K562 (cell line): ENCODE data around the gene GLIPR1L2. TPM values are rescaled to one million over a fixed set of nuclear protein-coding genes. Genes with fewer than 3 reads are reported as not detected.

Experiments used
- ATAC-seq: fragments of 200-7000 bp; cut with Tn5 transposase; 3 replicates; pipeline ENCODE4 v1.9.1; 2020; ENCODE audit warnings: moderate library complexity
- BruUV-seq: library from RNA; stranded (reverse); fragments of 400-500 nt; replicated peaks from 2 replicates; lab custom pipeline; 2021; lab: Mats Ljungman, UMichigan
- CTCF ChIA-PET: fragments of 300-600 bp; formaldehyde crosslinking; extraction: SDS; loops from one replicate; lab custom pipeline; 2021; ENCODE audit warnings: low intra/inter-chr PET ratio; lab: Yijun Ruan, JAX
- POLR2A ChIA-PET: fragments of 300-600, 350-650 bp; sonication (Branson Sonifier 250); formaldehyde crosslinking; extraction: SDS; loops from one replicate; lab custom pipeline; 2021; ENCODE audit warnings: antibody characterized with exemption, inconsistent platforms; lab: Yijun Ruan, JAX
- DNase-seq, 4 experiments: peaks; one replicate each; pipeline versions ENCODE4 v3.0.0 to v3.0.0-alpha.2; 2011 to 2018; ENCODE audit warnings: low spot score in 3 of 4, mixed read lengths in 3 of 4; ENCODE audit errors: extremely low read depth in 1 of 4
- FAIRE-seq: peaks from 2 replicates; lab custom pipeline; 2011; peaks lifted over from hg19 to GRCh38; lab: Jason Lieb, UNC
- H2AFZ ChIP-seq: 2 replicates; pipeline ENCODE4 v1.6.0; 2011; ENCODE audit warnings: low read depth, low read length, control low read depth, inconsistent platforms
- H3K27ac ChIP-seq: fragments of 200-600 bp; 3 replicates; pipeline ENCODE4 v1.8.0; 2011; ENCODE audit warnings: low read depth, mild to moderate bottlenecking, control low read depth, inconsistent platforms, low read length, moderate library complexity, mixed read lengths; ENCODE audit errors: extremely low read depth
- H3K27me3 ChIP-seq, 2 experiments: fragments of 300-600 bp in 1 of 2; 2 replicates in 1 of 2; 3 replicates in 1 of 2; pipeline versions ENCODE4 v1.6.0 to v1.8.0; 2011; ENCODE audit warnings: inconsistent platforms in 2 of 2, low read length in 2 of 2, mild to moderate bottlenecking in 1 of 2, mixed read lengths in 1 of 2, moderate library complexity in 1 of 2; ENCODE audit not compliant: control insufficient read depth in 2 of 2, insufficient read depth in 2 of 2
- H3K36me3 ChIP-seq: fragments of 300-600 bp; 3 replicates; pipeline ENCODE4 v1.8.0; 2011; ENCODE audit warnings: mild to moderate bottlenecking, low read length, inconsistent platforms; ENCODE audit not compliant: control insufficient read depth, insufficient read depth
- H3K4me1 ChIP-seq, 2 experiments: fragments of 200-600 bp in 1 of 2; replicated peaks in 1 of 2; 2 replicates in 1 of 2; 3 replicates in 1 of 2; pipeline versions ENCODE4 v1.5.1 to v1.8.0; 2011; ENCODE audit warnings: inconsistent platforms in 2 of 2, low read length in 2 of 2, mild to moderate bottlenecking in 1 of 2, mixed read lengths in 1 of 2, moderate library complexity in 1 of 2; ENCODE audit not compliant: control insufficient read depth in 2 of 2, insufficient read depth in 2 of 2
- H3K4me2 ChIP-seq: 2 replicates; pipeline ENCODE4 v1.6.1; 2011; ENCODE audit warnings: low read length, control low read depth, inconsistent platforms, mixed read lengths; ENCODE audit not compliant: insufficient read depth
- H3K4me3 ChIP-seq: fragments of 200-600 bp; sonication (generic), shearing (Covaris generic); 2 replicates; pipeline ENCODE4 v1.5.1; 2016; ENCODE audit warnings: control low read depth, inconsistent platforms
- H3K79me2 ChIP-seq: fragments of 200-600 bp; 3 replicates; pipeline ENCODE4 v1.8.0; 2011; ENCODE audit warnings: low read length, inconsistent platforms; ENCODE audit not compliant: control insufficient read depth, insufficient read depth
- H3K9ac ChIP-seq, 2 experiments: 2 replicates each; pipeline versions ENCODE4 v1.6.0 to v1.6.1; 2011; ENCODE audit warnings: low read depth in 2 of 2, low read length in 2 of 2, control low read depth in 1 of 2, inconsistent platforms in 1 of 2, mild to moderate bottlenecking in 1 of 2, mixed read lengths in 1 of 2; ENCODE audit not compliant: insufficient read depth in 1 of 2
- H3K9me1 ChIP-seq: one replicate; pipeline ENCODE4 v1.6.0; 2011; ENCODE audit warnings: inconsistent platforms, mild to moderate bottlenecking, low read length, moderate library complexity; ENCODE audit not compliant: control insufficient read depth, insufficient read depth
- H3K9me3 ChIP-seq: replicated peaks from 2 replicates; pipeline ENCODE4 v1.5.1; 2011; ENCODE audit warnings: low read depth, low read length, inconsistent platforms; ENCODE audit not compliant: control insufficient read depth, insufficient read depth
- H4K20me1 ChIP-seq: replicated peaks from 2 replicates; pipeline ENCODE4 v1.6.1; 2011; ENCODE audit warnings: low read length, inconsistent platforms, mixed read lengths; ENCODE audit not compliant: control insufficient read depth, insufficient read depth
- EGR1 ChIP-seq: fragments of 450-650 bp; conservative IDR thresholded peaks from 2 replicates; pipeline ENCODE4 v1.6.1; 2017; ENCODE audit warnings: mild to moderate bottlenecking
- ELF1 ChIP-seq: fragments of 200-800 bp; sonication (Bioruptor generic); IDR thresholded peaks from 2 replicates; pipeline ENCODE4 v1.6.1; 2016; ENCODE audit warnings: missing genetic modification characterization, missing compliant biosample characterization
- GABPA ChIP-seq: fragments of 200-800 bp; sonication (Bioruptor generic); conservative IDR thresholded peaks from 2 replicates; pipeline ENCODE4 v1.6.1; 2016; ENCODE audit warnings: low read depth, missing genetic modification characterization, missing compliant biosample characterization
- NUFIP1 ChIP-seq: fragments of 450-650 bp; IDR thresholded peaks from 2 replicates; pipeline ENCODE4 v1.6.1; 2018; ENCODE audit not compliant: partially characterized antibody
- TGIF2 ChIP-seq: sonication (generic); formaldehyde crosslinking; IDR thresholded peaks from 2 replicates; pipeline ENCODE4 v1.8.1; 2022; ENCODE audit warnings: mild to moderate bottlenecking, missing genetic modification reagents, moderate library complexity
- TSC22D4 ChIP-seq: fragments of 450-650 bp; IDR thresholded peaks from 2 replicates; pipeline ENCODE4 v1.6.1; 2016; ENCODE audit warnings: missing genetic modification characterization, missing biosample characterization, control low read depth
- XRCC3 ChIP-seq: fragments of 450-650 bp; IDR thresholded peaks from 2 replicates; pipeline ENCODE4 v1.6.1; 2017; ENCODE audit warnings: mild to moderate bottlenecking, moderate library complexity
- ZEB2 ChIP-seq: fragments of 450-650 bp; IDR thresholded peaks from 2 replicates; pipeline ENCODE4 v1.6.1; 2016
- ZFP30 ChIP-seq: fragments of 250-450 bp; sonication (Bioruptor Pico); IDR thresholded peaks from 2 replicates; pipeline ENCODE4 v1.8.0; 2022; ENCODE audit warnings: moderate library complexity, mild to moderate bottlenecking, inconsistent platforms, borderline replicate concordance
- ZNF717 ChIP-seq: fragments of 250-450 bp; sonication (Bioruptor Pico); IDR thresholded peaks from 2 replicates; pipeline ENCODE4 v1.5.0; 2021
- WGBS: fragments of 100-300 bp; shearing (Covaris generic); methylation state at CpG from one replicate; pipeline ENCODE4 v1.1.6; 2016; ENCODE audit warnings: low coverage, mixed read lengths; ENCODE audit not compliant: insufficient coverage; ENCODE audit errors: missing lambda C conversion rate; 5-methylcytosine and 5-hydroxymethylcytosine counted together
- in situ Hi-C: fragments of 300-500 bp; cut with MboI; formaldehyde crosslinking; loops from 4 replicates; pipeline ENCODE4 v1.15.0; 2018; ENCODE audit warnings: inconsistent platforms, mixed read lengths
- intact Hi-C: fragments of 100-400 bp; cut with micrococcal nuclease; formaldehyde crosslinking; loops from 2 replicates; pipeline ENCODE4 v1.14.2; 2022
- polyA plus RNA-seq, 8 experiments: library from polyadenylated mRNA; depleted of rRNA in 4 of 8; stranded (reverse) in 5 of 8; unstranded in 3 of 8; fragments of >200 nt; fragmentation: Nextera tagmentation in 2 of 8; fragmentation: Illumina TruSeq in 1 of 8; extraction: Ambion mirVana in 2 of 8; extraction: Trizol in 1 of 8; gene quantifications; 2 replicates each; pipeline versions ENCODE4 v1.2.1 to v1.2.3, GENCODE V29; 2011 to 2014; ENCODE audit warnings: inconsistent platforms in 1 of 8, missing spikeins in 1 of 8
- total RNA-seq, 7 experiments: library from RNA; depleted of rRNA in 6 of 7; stranded (reverse); fragments of >200 nt in 6 of 7; fragmentation: Illumina TruSeq in 2 of 7; extraction: Trizol in 2 of 7; gene quantifications; 2 replicates each; pipeline versions ENCODE4 v1.2.1 to v1.2.3, GENCODE V29; 2011 to 2021; ENCODE audit warnings: low replicate concordance in 1 of 7
- TF ChIP-seq, protein P1 (sequence below): IDR thresholded peaks from 2 replicates; pipeline ENCODE4 v1.6.1; 2011; ENCODE audit warnings: borderline replicate concordance, low read depth, mild to moderate bottlenecking, moderate library complexity, low read length; ENCODE audit not compliant: insufficient read depth, poor library complexity, severe bottlenecking

GLIPR1L2 gene
- total and polyA plus RNA-seq, 9 of the 15 experiments (the other 6 are each of a cell fraction or from before 2014, with no cell fraction given) = not detected

DNA sequence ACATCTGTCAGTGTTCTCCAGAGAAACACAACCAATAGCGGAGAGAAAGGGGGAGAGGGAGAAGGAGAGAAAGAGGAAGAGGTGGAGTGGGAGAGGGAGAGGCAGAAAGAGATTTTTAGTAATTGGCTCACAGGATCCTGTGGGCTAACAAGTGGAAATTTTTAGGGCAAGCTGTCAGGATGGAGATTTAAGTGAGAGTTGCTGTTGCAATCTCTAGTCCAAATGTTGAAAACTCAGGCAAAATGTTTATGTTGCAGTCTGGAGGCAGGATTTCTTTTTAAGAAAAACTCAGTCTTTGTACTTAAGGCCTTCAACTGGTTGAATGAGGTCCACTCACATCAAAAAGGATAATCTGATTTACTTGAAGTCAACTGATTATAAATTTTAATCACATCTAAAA, 12.5 kb upstream of the GLIPR1L2 start:
- Histone ChIP-seq H3K9me1 (no peaks in the 10 kb centered on the region), H3K9ac (no peak overlapping the region)
- POLR2A ChIA-PET = no interaction called here
- TF ChIP-seq TSC22D4 (tag) (no peak), GABPA (tag) (no peak), XRCC3 (no peak), TGIF2 (CRISPR knock-in tag) (no peak), ZFP30 (CRISPR knock-in tag) (no peak), NUFIP1 (no peak), ZNF717 (no peak), ELF1 (tag) (no peak), EGR1 (no peak), ZEB2 (no peak)
- TF ChIP-seq, protein P1, sequence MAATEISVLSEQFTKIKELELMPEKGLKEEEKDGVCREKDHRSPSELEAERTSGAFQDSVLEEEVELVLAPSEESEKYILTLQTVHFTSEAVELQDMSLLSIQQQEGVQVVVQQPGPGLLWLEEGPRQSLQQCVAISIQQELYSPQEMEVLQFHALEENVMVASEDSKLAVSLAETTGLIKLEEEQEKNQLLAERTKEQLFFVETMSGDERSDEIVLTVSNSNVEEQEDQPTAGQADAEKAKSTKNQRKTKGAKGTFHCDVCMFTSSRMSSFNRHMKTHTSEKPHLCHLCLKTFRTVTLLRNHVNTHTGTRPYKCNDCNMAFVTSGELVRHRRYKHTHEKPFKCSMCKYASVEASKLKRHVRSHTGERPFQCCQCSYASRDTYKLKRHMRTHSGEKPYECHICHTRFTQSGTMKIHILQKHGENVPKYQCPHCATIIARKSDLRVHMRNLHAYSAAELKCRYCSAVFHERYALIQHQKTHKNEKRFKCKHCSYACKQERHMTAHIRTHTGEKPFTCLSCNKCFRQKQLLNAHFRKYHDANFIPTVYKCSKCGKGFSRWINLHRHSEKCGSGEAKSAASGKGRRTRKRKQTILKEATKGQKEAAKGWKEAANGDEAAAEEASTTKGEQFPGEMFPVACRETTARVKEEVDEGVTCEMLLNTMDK = no peak
- TF ChIP-seq, all 486 proteins: peak for 0
- H4K20me1 ChIP-seq = no peaks in the 10 kb centered on the region
- H3K27me3 ChIP-seq = no peaks in the 10 kb centered on the region
- H3K4me1 ChIP-seq = no peaks in the 10 kb centered on the region
- in situ Hi-C loops = no loop called here
- WGBS = 10% methylated on average over 1 of the region's 1 CpG
- no peak overlapping the region for H3K4me3 ChIP-seq
- H3K36me3 ChIP-seq = no peaks in the 10 kb centered on the region
- ATAC-seq (no peak), DNase-seq (no peak), FAIRE-seq (no peak)
- CTCF ChIA-PET = no interaction called here
- no peaks in the 10 kb centered on the region for H3K9me3 ChIP-seq
- H3K79me2 ChIP-seq = no peaks in the 10 kb centered on the region
- no TSS peak for BruUV-seq
- intact Hi-C loops = no loop called here
- no peak overlapping the region for H3K27ac ChIP-seq
- H2AFZ ChIP-seq = no peak overlapping the region
- H3K4me2 ChIP-seq = no peak overlapping the region
